ENCODE results near the gene PANX1.
"Not testable (repeated sequence)": the region's sequence is repeated elsewhere in the genome, so short reads cannot be mapped to it uniquely, and the experiment has no call there.

The PANX1 gene, protein sequence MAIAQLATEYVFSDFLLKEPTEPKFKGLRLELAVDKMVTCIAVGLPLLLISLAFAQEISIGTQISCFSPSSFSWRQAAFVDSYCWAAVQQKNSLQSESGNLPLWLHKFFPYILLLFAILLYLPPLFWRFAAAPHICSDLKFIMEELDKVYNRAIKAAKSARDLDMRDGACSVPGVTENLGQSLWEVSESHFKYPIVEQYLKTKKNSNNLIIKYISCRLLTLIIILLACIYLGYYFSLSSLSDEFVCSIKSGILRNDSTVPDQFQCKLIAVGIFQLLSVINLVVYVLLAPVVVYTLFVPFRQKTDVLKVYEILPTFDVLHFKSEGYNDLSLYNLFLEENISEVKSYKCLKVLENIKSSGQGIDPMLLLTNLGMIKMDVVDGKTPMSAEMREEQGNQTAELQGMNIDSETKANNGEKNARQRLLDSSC

DNA sequence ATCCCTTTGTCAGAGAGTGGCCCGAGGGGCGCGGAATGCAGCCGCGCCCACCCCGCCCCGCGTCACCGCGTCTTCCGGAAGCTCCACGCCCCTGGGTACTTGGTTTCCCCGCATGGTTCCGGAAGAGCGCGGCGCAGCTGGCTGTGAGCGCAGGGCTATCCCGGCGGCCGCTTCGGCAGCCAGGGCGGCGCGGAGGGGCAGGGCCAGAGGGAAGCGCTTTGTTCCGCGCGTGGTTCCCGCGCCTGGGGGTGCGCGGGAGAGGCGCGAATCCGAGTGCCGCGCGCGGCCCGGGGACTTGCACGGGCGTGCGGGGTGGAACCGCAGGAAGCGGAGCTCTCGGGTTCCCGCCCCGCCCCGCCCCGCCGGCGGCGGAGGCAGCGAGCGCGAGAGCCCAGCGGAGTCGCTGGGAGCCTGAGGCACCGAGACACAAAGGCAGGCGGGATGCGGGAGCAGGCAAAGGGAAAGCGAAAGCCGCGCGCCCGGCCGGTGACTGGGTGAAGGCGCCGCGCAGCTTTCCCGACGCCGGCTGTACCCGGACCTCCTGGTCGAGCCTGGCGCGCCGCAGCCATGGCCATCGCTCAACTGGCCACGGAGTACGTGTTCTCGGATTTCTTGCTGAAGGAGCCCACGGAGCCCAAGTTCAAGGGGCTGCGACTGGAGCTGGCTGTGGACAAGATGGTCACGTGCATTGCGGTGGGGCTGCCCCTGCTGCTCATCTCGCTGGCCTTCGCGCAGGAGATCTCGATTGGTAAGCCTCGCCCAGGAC, at the start of gene PANX1:
Gene PANX1 (plus strand): TSS at position 96 of the 766 bp plus-strand sequence. CDS start 472 bp downstream, at position 568.
- peak; percentile 30 to 63 for DNase-seq (ENCODE audit: low read depth in 2 of 2)

DNA sequence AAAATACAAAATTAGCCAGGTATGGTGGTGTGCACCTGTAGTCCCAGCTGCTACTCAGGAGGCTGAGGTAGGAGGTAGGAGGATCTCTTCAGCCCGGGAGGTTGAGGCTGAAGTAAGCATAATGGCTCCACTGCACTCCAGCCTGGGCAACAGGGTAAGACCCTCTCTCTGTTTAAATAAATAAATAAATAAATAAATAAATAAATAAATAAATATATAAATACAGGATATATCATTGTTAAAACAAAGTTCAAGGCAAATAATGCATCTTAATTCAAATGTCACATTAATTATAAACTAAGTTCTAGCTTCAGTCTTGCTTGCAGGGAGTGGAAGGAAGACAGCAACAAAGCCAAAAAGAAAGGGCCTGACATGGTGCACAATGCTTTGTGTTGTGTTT, 44.5 kb upstream of the PANX1 start:
- DNase-seq (ENCODE audit: low read depth in 2 of 2), result no peak

- no peak for DNase-seq (ENCODE audit: low read depth in 2 of 2)
Observed at GRCh38 chr11:94088906-94089305, 39.7 kb upstream of the PANX1 start.

DNA sequence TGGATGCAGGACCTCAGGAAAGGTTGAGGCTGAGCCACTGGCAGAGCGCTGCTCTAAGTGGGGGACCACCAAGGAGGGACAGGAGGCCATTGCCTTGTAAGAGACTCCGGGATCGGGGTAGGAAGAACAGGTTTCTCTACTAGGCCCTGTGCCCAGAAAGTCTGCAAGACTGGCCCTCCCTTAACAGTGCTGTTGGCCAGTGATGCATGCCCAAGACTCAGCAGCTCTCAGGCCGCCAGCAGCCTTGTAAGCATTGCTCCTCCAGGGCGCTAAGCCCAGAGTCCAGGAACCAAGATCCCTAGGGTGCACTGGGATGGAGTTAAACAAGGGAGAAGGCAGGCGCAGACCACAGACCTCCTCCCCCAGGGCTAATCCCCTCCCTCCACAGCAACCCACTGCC, 39.3 kb upstream of the PANX1 start:
- DNase-seq (ENCODE audit: low read depth in 2 of 2), result no peak

- DNase-seq (ENCODE audit: low read depth in 2 of 2), result no peak
Observed at GRCh38 chr11:94090401-94090800, 38.2 kb upstream of the PANX1 start.

- DNase-seq (ENCODE audit: low read depth in 2 of 2), result no peak
Observed at GRCh38 chr11:94091091-94091490, 37.5 kb upstream of the PANX1 start.

DNA sequence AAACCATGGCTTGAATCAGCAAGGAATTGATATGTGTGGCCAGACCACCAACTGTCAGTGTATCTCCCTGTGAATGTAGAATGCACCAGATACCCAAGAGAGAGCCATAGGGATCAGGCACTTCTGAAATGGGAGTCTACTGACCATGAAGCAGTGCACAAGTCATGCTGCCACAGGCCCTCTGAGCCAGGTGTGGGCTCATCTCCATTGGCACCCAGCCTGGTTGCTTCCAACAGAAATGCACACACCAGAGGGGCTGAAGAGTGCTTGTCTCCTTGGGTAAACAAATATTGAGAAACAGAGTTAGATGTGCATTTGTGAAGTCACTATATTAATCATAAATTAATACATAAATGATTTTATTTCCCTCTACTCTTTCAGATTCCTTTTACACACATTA, 28.4 kb upstream of the PANX1 start:
- no peak for DNase-seq (ENCODE audit: low read depth in 2 of 2)

- DNase-seq (ENCODE audit: low read depth in 2 of 2), result no peak
Observed at GRCh38 chr11:94103471-94103870, 25.2 kb upstream of the PANX1 start.

DNA sequence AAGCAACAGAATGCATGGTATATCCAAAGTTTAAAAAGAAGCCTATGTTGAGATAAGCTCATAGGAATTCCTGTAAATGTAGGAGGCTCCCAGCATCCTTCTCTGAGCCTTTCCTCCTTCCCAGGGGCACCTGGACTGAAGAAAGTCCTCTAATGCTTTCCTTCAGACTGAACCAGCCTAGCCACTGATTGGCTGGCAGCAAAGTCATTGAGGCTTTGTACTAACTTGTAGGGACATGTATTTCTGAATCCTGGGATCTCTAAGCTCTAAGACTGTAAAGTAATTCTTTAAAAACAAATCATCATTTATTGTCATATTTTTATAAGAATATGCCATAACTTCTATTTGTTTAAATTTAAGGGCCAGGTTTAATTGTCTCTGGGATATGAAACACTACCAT, 23.9 kb upstream of the PANX1 start:
- DNase-seq (ENCODE audit: low read depth in 2 of 2), result no peak

DNA sequence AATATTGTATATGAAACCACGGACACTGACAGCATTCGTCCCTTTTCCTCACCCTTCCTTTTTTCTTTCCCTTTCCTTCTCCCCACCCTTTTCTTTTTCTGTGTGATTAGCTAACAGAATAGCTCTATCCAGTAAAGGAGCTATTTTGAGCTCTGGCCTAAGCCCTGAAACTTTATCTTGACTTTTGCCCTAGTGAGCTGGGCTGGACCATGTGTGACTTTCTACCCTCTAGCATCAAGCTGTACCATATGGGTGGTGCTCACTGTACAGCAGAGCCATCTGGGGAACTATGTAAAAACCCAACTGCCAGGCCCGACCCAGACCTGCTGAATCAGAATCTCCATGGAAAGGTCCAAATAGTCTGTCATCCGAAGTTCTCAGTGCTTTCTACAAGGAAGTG, 21.9 kb upstream of the PANX1 start:
- DNase-seq (ENCODE audit: low read depth in 2 of 2), result no peak

GRCh38 chr11:94107363-94107762, 21.3 kb upstream of the PANX1 start:
- DNase-seq (ENCODE audit: low read depth in 2 of 2), result no peak

GRCh38 chr11:94111241-94111640, 17.4 kb upstream of the PANX1 start:
- DNase-seq (ENCODE audit: low read depth in 2 of 2), result no peak

GRCh38 chr11:94111660-94112059, 17.0 kb upstream of the PANX1 start:
- DNase-seq (ENCODE audit: low read depth in 2 of 2), result no peak

- DNase-seq (ENCODE audit: low read depth in 2 of 2), result no peak
Observed at GRCh38 chr11:94112206-94112953, 16.3 kb upstream of the PANX1 start.

- no peak for DNase-seq (ENCODE audit: low read depth in 2 of 2)
Observed at GRCh38 chr11:94117197-94117574, 11.5 kb upstream of the PANX1 start.

- no peak for DNase-seq (ENCODE audit: low read depth in 2 of 2)
Observed at GRCh38 chr11:94117871-94118270, 10.8 kb upstream of the PANX1 start.

DNA sequence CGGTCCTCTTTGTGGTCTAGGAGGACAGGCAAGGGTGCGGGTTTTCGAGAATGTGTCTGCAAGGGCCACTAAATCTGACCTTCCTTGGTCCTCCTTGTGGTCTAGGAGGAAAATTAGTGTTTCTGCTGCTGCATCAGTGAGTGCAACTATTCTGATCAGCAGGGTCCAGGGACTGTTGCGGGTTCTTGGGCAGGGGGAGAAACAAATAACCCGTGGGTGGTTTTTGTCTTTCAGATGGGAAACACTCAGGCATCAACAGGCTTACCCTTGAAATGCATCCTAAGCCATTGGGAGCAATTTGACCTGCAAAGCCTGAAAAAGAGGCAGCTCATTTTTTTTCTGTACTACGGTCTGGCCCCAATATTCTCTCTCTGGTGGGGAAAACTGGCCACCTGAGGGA, 9.0 kb upstream of the PANX1 start:
- not testable (repeated sequence) for DNase-seq (ENCODE audit: low read depth in 2 of 2)

- DNase-seq (ENCODE audit: low read depth in 2 of 2), result not testable (repeated sequence)
Observed at GRCh38 chr11:94120516-94120915, 8.1 kb upstream of the PANX1 start.

DNA sequence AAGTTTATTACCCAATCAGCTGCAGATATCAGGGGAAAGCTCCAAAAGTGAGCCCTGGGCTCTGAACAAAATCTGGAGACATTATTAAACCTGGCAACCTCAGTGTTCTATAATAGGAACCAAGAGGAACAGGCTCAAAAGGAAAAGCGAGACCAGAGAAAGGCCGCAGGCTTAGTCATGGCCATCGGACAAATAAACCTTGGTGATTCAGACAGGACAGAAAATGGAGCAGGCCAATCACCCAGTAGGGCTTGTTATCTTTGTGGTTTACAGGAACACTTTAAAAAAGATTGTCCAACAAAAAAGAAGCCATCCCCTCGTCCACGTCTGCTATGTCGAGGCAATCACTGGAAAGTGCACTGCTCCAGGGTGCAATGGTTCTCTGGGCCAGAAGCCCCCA, 7.7 kb upstream of the PANX1 start:
- DNase-seq (ENCODE audit: low read depth in 2 of 2), result no peak

DNA sequence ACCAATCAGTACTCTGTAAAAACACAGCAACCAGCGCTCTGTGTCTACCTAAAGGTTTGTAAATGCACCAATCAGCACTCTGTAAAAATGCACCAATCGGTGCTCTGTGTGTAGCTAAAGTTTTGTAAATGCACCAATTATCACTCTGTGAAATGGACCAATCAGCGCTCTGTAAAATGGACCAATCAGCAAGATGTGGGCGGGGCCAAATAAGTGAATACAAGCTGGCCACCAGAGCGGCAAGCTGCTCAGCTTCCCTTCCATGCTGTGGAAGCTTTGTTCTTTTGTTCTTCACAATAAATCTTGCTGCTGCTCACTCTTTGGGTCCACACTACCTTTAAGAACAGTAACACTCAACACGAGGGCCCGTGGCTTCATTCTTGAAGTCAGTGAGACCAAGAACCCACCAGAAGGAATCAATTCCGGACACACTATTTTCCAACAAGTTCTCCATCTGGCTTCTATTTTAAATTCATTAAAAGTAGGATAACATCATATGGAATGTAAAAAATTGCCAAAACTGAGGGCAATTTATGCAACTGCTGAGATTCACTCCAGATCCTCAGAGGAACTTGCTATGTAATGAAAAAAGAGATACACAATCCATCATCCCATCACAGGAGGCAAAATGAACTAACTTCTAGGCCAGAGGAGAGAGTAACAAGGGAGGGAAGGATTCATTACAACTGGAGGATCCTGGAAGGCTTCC, 3.1 kb upstream of the PANX1 start:
- DNase-seq (ENCODE audit: low read depth in 2 of 2), result no peak

DNA sequence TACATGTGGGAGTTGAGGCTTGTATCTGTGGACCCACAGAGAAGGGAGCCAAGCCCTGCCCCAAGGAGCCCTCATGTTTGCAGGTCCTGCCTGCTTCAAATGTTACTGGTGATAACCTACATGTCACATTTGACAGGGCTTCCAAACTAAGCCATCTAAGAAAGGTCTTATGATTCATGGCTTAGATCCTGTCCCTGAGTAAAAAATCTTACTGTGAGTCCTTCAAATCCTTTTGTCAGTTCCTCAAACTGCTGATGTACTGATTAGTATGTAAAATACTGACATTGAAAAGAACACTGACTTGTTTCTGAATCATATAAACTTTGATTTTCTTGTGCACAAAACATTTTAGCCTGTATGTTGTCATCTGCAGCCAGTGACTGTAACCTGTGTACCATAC, 1.0 kb upstream of the PANX1 start:
- no peak for DNase-seq (ENCODE audit: low read depth in 2 of 2)

DNA sequence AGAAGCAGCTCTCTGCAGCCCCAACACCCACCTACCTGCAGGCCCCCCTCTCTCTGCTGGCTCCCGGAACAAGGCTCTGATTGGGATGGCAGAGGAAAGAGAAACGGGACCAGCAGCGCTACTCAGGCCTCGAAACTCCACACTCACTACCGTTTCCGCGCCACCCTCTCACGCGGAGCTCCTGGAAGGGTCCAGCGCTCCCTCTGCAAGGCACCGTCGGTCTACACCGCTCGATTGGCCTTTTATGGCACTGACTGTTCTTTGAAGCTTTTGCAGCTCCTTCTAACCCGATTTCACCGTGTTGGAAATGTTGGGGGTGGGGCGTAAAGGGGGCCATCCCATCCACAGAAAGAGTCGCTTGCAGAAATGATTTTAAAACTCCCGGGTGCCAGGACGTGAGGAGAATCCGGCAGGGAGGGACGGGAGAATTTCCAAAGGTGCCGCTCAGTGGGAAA, 323 bp upstream of the PANX1 start:
- DNase-seq (ENCODE audit: low read depth in 2 of 2), result no peak
